SK-N-SH (cell line): Measurements from ENCODE around the gene MEI1.
"Not testable (repeated sequence)": the region's sequence is repeated elsewhere in the genome, so short reads cannot be mapped to it uniquely, and the experiment has no call there.

Experiments used
- CTCF ChIP-seq: fragments of 200-600 bp; sonication (generic); IDR thresholded peaks from 2 replicates; pipeline ENCODE4 v1.6.1; 2017; ENCODE audit warnings: antibody characterized with exemption, mild to moderate bottlenecking, moderate library complexity
- MAX ChIP-seq: IDR thresholded peaks from 2 replicates; pipeline ENCODE4 v1.4.0; 2012; ENCODE audit warnings: low read depth
- NRF1 ChIP-seq: IDR thresholded peaks from 2 replicates; pipeline ENCODE4 v1.6.1; 2012; ENCODE audit warnings: low read depth, mild to moderate bottlenecking, low read length
- TF ChIP-seq, protein P1 (sequence below): IDR thresholded peaks from 2 replicates; pipeline ENCODE4 v1.4.0; 2012; ENCODE audit warnings: low read depth, borderline replicate concordance
- TF ChIP-seq, protein P2 (sequence below): fragments of 150-350 bp; IDR thresholded peaks from 2 replicates; pipeline ENCODE4 v1.6.1; 2017; ENCODE audit warnings: antibody characterized with exemption, low read length, low read depth, borderline replicate concordance

- not testable (repeated sequence) for TF ChIP-seq CTCF, MAX, NRF1
- TF ChIP-seq, protein P1, sequence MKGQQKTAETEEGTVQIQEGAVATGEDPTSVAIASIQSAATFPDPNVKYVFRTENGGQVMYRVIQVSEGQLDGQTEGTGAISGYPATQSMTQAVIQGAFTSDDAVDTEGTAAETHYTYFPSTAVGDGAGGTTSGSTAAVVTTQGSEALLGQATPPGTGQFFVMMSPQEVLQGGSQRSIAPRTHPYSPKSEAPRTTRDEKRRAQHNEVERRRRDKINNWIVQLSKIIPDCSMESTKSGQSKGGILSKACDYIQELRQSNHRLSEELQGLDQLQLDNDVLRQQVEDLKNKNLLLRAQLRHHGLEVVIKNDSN, result not testable (repeated sequence)
- TF ChIP-seq, protein P2, sequence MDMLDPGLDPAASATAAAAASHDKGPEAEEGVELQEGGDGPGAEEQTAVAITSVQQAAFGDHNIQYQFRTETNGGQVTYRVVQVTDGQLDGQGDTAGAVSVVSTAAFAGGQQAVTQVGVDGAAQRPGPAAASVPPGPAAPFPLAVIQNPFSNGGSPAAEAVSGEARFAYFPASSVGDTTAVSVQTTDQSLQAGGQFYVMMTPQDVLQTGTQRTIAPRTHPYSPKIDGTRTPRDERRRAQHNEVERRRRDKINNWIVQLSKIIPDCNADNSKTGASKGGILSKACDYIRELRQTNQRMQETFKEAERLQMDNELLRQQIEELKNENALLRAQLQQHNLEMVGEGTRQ, result not testable (repeated sequence)
Measured at GRCh38 chr22:41663594-41663993, 35.7 kb upstream of the MEI1 start.
